ENCODE data around the gene ACAD11. TPM values are rescaled to one million over a fixed set of nuclear protein-coding genes. Genes with fewer than 3 reads are reported as not detected.

Gene ACAD11
- total RNA-seq, 6 donors from 2014 or later = 15.8 to 50.3 (median 19.5) TPM

GRCh38 chr3:132626955-132627354, 32.7 kb downstream of the ACAD11 start:
- no peaks in the 10 kb centered on the region for H3K4me1 ChIP-seq
- no peak overlapping the region for H3K4me3 ChIP-seq
- TF ChIP-seq POLR2A (IDR thresholded peaks at IDR 0.05) (no peak), CTCF (IDR thresholded peaks at IDR 0.05) (no peak), EP300 (IDR thresholded peaks at IDR 0.05) (no peak), POLR2AphosphoS5 (IDR thresholded peaks at IDR 0.05) (no peak)
- 92 to 98% methylated on average over 6 of the region's 6 CpGs for WGBS, 2 donors
- no peak overlapping the region for H3K27ac ChIP-seq
- H3K36me3 ChIP-seq = peaks cover 0 to 37% (median 2%) of the 10 kb centered on the region in 4 donors
- no peaks in the 10 kb centered on the region for H3K27me3 ChIP-seq
- ATAC-seq (ENCODE audit: low FRiP score in 2 of 2) (no peak), DNase-seq (peak in 1 of 2 donors; percentile 7)
- no peaks in the 10 kb centered on the region for H3K9me3 ChIP-seq

GRCh38 chr3:132625613-132626012, 34.0 kb downstream of the ACAD11 start:
- Histone ChIP-seq H3K36me3 (peaks cover 0 to 33% (median 2%) of the 10 kb centered on the region in 4 donors), H3K27me3 (no peaks in the 10 kb centered on the region)

GRCh38 chr3:132624790-132625189, 34.8 kb downstream of the ACAD11 start:
- ATAC-seq (ENCODE audit: low FRiP score in 2 of 2) (no peak), DNase-seq (no peak)
- no peak overlapping the region for H3K4me3 ChIP-seq
- no peak overlapping the region for H3K27ac ChIP-seq
- no peaks in the 10 kb centered on the region for H3K9me3 ChIP-seq
- H3K27me3 ChIP-seq = no peaks in the 10 kb centered on the region
- TF ChIP-seq CTCF (IDR thresholded peaks at IDR 0.05) (no peak), EP300 (IDR thresholded peaks at IDR 0.05) (no peak), POLR2A (IDR thresholded peaks at IDR 0.05) (no peak), POLR2AphosphoS5 (IDR thresholded peaks at IDR 0.05) (no peak)
- whole genome bisulfite sequencing, 2 donors = 92 to 95% methylated on average over 7 of the region's 7 CpGs
- H3K36me3 ChIP-seq = peaks cover 0 to 28% (median 2%) of the 10 kb centered on the region in 4 donors
- no peaks in the 10 kb centered on the region for H3K4me1 ChIP-seq

More at GRCh38 chr3:132625613-132626012, 34.0 kb downstream of the ACAD11 start:
- TF ChIP-seq CTCF (IDR thresholded peaks at IDR 0.05) (no peak), EP300 (IDR thresholded peaks at IDR 0.05) (no peak), POLR2A (IDR thresholded peaks at IDR 0.05) (no peak), POLR2AphosphoS5 (IDR thresholded peaks at IDR 0.05) (no peak)
- no peak for ATAC-seq (ENCODE audit: low FRiP score in 2 of 2)
- H3K4me3 ChIP-seq = no peak overlapping the region
- 91 to 100% methylated on average over 1 of the region's 1 CpG for WGBS, 2 donors
- no peaks in the 10 kb centered on the region for H3K9me3 ChIP-seq
- no peak for DNase-seq
- no peak overlapping the region for H3K27ac ChIP-seq
- H3K4me1 ChIP-seq = no peaks in the 10 kb centered on the region

- H3K9me3 ChIP-seq = no peaks in the 10 kb centered on the region
- ATAC-seq (ENCODE audit: low FRiP score in 2 of 2) (no peak), DNase-seq (no peak)
- H3K36me3 ChIP-seq = peaks cover 0 to 28% (median 2%) of the 10 kb centered on the region in 4 donors
- H3K4me3 ChIP-seq = no peak overlapping the region
- H3K27me3 ChIP-seq = no peaks in the 10 kb centered on the region
- WGBS, 2 donors = 86 to 96% methylated on average over 1 of the region's 1 CpG
- no peaks in the 10 kb centered on the region for H3K4me1 ChIP-seq
- no peak overlapping the region for H3K27ac ChIP-seq
- TF ChIP-seq POLR2A (IDR thresholded peaks at IDR 0.05) (no peak), POLR2AphosphoS5 (IDR thresholded peaks at IDR 0.05) (no peak), CTCF (IDR thresholded peaks at IDR 0.05) (no peak), EP300 (IDR thresholded peaks at IDR 0.05) (no peak)
Measured at GRCh38 chr3:132623646-132624045, 36.0 kb downstream of the ACAD11 start.

- H3K4me1 ChIP-seq = no peaks in the 10 kb centered on the region
- peaks cover 0 to 21% (median 2%) of the 10 kb centered on the region in 4 donors for H3K36me3 ChIP-seq
- no peak overlapping the region for H3K27ac ChIP-seq
- no peaks in the 10 kb centered on the region for H3K9me3 ChIP-seq
- TF ChIP-seq EP300 (IDR thresholded peaks at IDR 0.05) = no peak
- TF ChIP-seq POLR2AphosphoS5 (IDR thresholded peaks at IDR 0.05) = no peak
- no peak for TF ChIP-seq POLR2A (IDR thresholded peaks at IDR 0.05)
- no peak for TF ChIP-seq CTCF (IDR thresholded peaks at IDR 0.05)
- DNase-seq (no peak), ATAC-seq (ENCODE audit: low FRiP score in 2 of 2) (no peak)
- H3K4me3 ChIP-seq = no peak overlapping the region
- H3K27me3 ChIP-seq = no peaks in the 10 kb centered on the region
- 82 to 97% methylated on average over 1 of the region's 1 CpG for WGBS, 2 donors
Measured at GRCh38 chr3:132622761-132623160, 36.8 kb downstream of the ACAD11 start.

Data from upper lobe of left lung (tissue), 6 donors.